AG20443 (cell line): ENCODE results near the gene HMG20A.

Experiments
- DNase-seq: peaks from one replicate; pipeline ENCODE4 v3.0.0; 2012; ENCODE audit warnings: low spot score, mixed read lengths

The HMG20A gene

DNA sequence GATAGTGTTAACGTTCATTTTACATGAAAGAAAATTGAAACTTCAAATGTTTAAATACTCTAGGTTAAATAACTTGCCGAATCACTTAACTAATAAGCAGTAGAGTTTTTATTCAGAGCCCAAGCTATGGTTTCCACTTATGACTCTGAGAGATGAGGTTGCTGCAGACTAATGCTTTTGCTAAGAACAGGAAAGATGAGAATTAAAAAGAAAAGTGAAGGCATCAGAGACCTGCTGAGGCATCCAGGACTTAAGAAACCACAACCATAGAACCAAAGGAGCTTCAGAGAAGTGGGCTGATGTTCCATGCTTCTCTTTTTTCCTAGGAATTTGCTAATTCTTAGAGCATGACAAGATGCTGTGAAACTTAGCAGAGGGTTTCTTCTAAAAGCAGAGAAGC is 9.5 kb downstream of the HMG20A start:
- no peak for DNase-seq

DNA sequence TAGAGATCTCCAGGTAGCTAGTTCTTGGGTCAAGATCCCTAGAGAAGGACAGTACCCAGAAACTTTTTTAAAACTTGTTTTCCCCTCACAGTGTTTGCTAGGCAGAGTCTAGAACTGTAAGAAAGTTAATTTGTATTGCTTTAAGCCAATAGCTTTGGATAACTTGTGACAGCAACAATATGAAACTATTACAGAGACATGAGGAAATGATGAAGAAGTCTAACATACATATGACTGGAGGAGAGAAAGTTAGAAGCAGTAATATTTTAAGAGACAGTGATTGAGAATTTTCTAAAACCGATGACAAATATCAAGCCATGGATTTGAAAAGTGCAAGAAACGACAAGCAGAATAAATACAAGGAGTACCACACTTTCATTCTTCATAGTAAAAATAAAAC is 10.0 kb downstream of the HMG20A start:
- no peak for DNase-seq

DNA sequence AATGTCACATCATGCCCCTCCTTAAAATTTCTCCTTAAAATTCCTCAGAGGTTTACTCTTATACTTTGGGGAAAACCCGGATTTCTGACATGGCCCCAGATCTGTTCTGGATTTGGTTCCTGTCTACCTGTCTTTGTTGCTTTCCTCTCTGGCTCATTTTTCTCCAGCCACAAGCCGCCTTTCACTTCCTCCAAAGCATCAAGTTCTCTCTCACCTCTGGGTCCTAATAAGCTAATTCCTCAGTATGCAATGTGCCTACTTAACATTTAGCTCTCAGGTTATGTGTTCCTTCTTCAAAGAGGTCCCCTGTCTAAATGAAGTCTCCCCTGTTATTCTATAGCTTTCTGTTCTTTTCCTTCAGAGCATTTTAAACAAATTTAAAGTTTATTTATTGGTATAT is 16.1 kb downstream of the HMG20A start:
- DNase-seq: no peak

DNA sequence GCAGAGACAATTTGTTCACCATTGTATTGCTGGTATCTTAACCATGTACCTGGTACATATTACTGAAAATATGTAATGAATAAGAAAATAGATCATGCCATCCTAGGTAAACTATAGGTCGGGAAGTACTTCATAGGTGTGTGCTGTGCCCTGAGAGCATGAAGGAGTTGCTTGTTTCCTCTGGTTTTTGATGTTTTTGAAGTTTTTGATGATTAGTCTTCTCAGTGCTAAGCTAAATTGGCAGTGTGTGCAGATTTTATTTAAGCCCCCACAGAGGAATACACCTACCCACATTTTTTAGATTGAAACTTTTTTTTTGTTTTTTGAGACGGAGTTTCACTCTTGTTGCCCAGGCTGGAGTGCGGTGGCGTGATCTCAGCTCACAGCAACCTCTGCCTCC is 16.6 kb downstream of the HMG20A start:
- DNase-seq: no peak

DNA sequence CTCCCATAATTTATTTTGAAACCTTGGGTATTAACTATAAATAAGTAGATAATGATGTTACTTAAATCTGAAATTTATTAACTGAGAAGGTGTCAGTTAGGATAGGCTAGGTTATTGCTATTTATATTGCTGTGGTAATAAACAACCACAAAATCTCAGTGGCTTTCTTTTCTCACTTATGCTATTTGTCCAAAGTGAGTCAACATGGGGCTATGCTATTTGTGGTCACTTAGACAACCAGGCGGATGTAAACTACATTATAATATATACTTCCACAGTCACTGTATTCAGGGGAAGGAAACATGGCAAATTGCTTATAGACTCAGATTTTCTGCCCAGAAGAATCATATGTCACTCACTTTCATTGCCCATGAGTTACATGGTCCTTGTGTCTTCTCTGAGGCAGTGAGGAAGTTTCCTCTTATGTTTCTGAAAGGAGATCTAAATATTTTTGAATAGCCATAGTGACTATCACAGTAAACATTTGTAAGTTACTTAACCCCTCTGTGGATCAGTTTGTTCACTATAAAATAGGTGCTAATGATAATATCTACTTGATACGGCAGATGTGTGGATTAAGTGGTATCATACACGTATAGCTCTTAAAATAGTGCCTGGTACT is 19.8 kb downstream of the HMG20A start:
- DNase-seq: peak; percentile 19

DNA sequence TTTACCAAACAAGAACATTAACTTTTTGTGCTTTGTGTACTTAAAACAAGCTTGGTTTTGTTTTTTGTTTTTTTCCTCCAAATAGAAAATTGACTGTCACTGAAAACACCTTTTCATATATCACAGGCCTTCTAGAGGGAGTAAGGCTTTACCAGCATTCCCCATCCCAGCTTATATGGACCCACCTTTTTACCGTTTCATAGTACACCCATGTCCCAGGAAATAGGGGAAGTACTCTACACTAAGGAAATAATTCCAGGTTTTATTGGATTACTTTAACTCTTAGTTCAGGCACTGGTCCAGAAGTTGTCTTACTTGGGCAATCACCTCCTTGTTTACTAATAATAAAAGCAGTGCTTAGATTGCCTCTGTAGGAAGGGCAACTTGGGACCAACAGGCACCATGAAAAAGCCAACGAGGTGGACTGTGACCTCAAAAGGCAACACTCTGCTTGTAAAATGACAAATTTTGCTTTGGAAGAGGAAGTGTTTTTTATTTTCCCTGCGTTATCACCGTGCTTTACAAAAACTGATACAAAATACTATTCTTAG is 26.2 kb downstream of the HMG20A start:
- no peak for DNase-seq

DNA sequence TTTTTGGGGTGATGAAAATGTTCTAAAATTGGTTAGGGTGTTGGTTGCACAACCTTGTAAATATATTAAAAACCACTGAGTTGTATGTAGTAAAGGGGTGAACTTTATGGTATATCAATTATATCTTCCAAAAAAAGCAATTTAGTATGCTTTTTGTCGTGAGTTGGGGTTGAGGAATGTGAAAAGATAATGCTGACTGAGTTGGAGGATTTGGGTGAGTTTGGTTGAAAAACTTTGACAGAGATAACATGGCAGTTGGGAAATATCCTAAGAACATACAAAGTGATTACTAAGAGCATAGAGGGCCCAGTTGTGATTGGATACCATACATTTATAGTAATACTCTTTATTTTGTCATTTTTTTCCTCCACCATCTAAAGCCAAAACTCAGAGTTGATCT is 33.6 kb downstream of the HMG20A start:
- no peak for DNase-seq

DNA sequence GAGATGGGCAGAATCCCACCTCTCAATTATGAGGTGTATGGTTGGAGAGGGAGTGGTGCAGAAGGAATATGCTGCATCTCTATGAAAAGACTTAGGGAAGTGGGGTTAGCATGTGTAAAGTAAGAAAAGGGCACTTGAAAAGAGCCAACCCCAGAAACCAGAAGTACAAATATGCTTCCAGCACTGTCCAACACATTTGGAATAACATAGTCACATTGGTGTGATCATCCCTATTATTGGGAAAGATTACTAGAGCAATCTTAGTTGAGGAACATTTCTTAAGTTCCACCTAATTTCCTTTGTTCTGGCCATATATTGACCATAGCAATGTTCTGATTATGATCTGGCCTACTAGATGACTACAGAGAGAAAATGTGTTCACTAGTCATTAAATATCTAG is 34.3 kb downstream of the HMG20A start:
- DNase-seq: peak; percentile 10

DNA sequence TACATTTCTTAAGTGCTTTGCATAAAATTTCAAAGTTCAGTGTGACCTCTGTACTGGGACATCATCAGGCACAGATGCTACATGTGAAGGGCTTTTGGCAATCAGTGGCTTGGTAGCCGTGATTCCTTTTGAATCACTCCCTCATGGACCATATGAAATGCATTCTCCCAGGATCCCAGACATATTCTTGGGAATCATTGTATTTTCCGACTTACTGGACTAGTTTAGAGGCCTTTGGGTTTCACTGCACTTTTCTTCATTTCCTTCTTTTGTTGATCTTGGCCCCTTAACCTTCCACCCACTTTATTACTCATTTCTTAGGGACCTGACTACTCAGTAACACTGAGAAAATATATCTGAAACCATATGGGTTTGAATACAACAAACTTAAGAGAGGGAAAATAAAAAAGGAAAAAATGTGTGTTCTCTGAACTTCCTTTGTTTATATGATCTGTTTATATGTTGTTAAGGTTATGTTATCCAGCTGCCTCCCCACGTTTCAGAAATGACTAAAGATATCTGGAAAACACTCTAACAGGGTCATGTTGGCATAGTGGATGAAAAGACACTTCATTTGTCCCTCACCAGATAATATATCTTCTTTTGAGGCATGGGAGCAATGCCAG is 35.1 kb downstream of the HMG20A start:
- peak; percentile 46 for DNase-seq

DNA sequence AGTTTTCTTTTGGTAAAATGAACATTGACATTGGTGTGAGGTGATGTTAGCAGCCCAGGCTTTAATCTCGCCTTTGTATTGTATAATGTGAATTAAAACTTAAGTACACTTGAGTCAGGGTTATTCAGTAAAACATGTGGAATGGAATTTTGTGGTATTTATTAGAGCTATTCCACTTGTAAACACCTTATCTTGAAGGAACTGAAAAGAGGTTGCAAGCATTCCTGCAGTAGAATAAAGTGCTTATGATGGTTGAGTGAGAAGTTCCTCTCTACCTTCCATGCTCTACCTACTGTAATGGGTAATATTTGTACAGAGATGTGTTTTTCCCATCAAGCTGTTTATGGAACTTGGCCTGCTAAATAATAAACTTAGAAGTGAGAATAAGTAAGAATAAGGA is 36.1 kb downstream of the HMG20A start:
- DNase-seq: no peak

DNA sequence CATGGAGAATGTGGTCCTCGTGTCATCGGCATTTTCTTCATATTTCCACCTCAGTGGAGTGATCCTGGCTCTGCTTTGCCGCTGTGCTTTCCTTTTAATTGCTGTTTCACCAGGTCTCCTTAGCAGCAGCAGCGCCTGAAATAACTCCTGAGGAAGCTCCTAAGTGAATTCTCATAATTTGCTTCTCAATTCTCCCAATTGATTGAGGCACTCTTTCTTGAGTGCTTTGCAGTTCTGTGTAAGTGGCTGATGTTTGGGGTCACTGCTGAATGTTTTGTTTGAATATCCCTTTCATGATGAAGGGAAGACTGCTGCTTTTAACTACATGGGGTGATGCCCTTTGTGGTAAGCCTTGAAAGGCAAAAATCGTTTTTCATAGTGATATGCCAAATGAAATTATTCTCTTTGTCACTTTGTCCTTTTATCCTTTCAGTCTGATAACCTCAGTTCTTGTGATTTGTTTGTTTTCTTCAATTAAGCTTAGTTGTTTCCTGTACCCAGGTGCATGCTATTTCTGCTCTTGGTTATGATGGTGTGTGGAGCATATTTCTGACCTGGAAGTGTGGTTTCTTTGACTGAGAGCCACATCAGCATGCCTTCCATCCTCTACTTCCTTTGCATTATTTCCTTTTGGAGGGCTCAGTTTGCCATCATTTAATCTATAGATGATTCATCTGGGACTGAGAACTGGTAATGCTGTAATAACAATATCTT is 36.7 kb downstream of the HMG20A start:
- no peak for DNase-seq

DNA sequence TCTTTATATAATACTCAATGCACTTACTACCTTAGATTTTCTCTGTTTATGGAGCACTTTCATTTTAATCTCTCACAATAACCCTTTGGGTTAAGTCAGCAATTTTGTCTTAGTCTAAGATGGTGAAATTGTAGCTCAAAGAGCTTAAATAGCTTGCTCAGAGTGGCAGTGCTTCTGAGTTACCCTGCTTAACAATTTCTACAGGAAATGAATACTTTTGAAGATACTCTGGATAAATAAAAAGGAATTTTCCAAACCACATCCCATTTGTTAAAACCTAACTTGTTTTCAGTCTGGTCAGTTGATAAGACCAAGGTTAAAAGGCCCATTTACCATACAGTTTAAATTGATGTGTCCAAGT is 37.2 kb downstream of the HMG20A start:
- DNase-seq: peak; percentile 12

DNA sequence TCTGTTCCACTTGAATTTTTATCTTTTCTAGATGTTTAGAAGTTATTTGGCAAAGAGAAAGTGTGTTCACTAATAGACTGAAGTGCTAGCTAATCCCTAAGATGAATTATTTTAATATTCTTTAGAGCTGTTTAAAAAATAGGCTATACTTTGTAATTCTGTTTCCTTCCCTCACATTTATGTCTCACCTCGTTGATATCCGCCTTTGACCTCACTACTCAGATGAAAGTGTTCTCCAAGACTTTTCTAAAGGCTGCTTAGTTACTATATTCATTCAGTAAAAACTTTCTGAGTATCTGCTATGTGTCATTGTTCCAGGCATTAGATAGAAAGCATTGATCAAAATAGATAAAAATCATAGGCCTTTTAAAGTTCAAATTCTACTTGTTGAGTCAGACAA is 38.3 kb downstream of the HMG20A start:
- no peak for DNase-seq

DNA sequence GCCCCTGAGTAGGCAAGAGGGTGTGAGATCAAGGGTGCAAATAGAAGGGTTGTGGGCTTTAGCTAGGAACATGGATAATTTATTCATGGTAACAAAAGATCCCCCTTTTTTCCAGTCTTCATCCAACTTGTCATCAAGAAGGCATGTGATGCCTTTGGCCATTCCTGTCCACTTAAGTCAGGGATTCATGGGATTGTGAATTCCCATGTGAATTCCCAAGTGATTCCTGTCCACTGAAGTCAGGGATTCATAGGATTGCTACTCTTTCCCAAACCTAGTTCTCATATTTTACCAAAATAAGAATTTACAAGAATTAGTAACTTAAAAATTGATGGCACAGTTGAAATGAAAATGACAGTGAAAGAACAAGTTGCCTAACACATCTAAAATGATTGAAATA is 40.8 kb downstream of the HMG20A start:
- DNase-seq: peak; percentile 23

DNA sequence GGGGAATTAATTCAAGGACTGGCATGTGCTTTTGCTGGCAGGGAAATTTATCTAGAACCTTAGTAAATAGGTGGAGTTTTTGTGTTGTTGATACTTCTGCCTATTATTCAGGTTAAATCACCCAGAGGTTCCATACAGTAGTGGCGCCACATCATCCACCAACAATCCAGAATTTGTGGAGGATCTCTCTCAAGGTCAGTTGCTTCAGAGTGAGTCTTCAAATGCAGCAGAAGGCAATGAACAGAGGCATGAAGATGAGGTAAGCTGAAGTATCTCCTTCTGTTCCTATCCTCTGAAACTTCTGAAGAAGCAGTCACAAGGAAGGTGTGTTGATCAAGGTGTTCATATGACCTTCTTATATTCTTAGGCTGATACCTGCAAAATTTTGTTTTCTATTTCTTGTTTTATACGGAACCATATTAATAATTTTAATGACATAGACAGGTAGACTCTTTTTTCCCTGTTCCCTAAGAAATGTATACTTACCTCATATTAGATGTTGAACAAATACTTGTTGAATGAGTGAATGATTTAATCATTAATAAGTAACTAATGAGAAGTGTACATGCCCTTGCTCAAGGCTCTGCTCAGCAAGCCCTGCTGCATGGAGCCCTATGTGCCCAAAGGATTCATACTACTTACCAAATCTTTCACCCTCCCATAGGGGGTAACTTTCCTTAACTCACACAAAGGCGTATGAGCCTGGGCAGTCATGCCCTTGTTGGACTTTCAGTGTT is 43.6 kb downstream of the HMG20A start:
- DNase-seq: no peak

DNA sequence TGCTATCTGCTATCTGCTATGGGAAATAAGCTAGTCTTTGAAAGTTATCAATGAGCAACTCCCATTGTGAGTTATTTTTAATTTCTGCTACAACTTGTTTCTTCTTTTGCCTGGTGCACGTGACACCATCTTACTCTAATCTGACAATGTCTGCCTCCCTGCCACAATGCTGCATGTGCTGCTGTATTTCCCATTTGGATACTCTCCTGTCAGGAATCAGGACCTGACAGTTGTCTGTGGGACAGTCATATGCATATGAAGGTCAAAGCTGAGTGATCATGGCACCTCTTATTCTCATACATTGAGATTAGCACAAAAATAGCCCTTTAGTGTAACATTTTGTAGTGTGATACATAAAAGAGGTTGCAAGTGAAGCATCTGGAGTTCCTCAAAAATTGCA is 45.8 kb downstream of the HMG20A start:
- no peak for DNase-seq

DNA sequence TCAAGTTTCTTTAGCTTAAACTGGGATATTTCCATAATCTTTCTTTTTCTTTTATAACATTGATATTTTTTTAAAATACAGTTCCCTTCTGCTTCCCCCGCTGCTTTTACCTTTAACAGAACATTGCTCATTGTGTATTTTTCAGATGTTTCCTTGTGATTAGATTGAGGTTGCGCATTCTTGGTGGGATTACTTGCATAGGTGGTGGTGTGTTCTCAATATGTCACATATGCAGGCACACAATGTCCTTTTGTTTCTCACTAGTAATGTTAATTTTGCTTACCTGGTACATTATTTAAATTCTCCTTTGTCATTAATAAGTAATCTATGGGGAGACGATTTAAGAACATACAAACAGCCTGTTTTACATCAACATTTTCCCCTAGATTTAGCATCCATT is 48.2 kb downstream of the HMG20A start:
- DNase-seq: no peak

DNA sequence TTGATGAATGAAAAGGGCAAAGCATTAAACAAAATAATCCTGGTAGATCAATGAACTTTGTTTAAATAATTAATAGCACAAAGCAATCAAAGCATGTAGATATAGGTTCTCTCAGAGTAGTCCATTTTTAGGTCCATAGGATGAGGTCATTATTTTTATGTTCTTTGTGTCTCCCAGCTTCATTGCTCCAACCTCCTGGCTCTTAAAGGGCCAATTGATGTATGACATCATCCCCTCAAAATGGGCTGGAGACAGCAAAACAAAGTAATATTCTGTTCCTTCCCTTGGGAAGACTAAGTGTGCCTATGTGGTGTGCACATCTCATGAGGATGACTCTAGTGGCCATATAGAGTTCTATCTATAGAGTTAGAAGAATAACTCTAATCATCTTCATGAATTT is 49.5 kb downstream of the HMG20A start:
- DNase-seq: no peak

DNA sequence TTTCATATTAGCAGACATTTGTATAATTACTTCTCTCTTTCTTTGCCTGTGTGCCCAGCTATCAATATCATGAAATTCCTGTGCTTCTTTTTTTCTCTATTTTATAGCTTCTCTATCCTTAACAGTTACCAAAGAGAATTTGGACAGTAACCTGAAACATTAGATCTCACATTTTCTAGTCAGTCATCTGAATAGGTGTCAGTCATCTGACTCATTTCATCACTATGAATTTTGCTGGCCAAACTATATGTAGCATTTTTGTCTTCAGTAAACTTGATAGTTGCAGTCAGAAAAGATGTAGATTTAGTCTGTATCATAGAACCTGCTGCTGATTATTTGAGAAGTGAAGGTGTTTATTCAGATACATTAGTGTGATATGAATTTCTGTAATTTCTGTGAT is 52.6 kb downstream of the HMG20A start:
- no peak for DNase-seq

DNA sequence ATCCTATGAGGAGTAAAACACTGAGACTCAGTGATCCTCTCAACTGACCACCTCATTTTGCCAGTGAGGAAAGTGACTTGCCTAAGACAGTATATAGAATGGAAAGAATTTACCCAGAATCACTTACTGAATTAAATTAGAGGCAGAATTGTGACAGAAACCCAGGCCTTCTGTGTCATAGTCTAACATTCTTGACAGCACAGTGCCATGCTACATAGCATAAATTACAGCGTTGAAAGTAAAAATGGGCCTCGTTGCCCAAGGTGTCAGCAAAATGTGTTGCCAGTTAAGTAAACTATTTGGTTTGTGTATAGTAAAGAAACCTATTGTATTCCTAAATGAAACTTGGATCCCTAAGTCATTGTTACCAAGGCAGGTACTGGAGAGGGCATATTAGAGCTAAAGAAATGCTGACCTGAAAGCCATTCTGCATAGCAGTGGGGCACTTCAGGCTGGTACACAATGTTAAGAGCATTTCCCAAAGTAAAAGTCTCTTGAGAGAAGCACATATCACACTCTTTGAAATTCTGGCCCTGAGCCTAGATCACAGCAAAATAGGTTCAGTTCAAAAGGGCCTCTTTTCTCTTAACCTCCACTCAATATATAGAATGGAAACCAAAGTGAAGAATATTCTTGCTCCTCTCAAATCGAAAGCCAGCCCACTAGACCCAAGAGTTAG is 53.8 kb downstream of the HMG20A start:
- no peak for DNase-seq

DNA sequence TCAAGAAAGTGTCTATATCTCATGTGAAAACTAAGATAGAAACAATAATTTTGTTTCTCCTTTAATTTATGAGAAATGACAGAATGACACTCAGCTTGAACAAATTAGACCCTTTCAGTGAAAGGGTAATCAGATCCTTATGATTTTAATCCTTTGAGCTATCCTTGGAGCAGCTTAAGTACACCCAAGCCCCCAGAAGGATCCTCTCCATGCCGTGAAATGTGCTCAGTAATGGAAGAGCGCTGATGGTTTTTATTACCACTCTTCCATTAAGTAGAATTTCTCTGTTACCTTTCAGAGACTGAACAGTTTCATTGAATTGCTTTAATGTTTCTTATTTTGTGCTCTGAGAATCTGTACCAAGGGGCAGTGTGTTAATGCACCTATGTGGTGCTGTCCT is 54.3 kb downstream of the HMG20A start:
- no peak for DNase-seq

DNA sequence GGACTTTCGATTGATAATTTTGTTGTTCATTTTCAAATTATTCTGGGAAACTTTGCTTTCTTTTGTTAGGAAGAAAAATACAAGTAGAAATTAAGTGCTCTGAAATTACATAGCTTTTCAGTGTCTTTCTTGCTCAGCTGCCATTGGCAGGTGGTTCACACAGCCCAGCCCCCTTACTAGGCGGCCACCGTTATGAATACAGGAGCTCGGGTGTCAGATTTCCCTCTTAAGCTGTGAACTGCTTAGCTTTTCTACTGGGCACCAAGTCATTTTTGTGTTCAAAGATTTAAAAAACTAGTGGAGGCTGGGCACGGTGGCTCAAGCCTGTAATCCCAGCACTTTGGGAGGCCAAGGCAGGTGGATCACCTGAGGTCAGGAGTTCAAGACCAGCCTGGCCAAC is 55.2 kb downstream of the HMG20A start:
- no peak for DNase-seq
